SK-N-SH (cell line): Measurements from ENCODE around the gene GALNTL6.

Experiments
- CTCF ChIP-seq: fragments of 200-600 bp; sonication (generic); IDR thresholded peaks from 2 replicates; pipeline ENCODE4 v1.6.1; 2017; ENCODE audit warnings: antibody characterized with exemption, mild to moderate bottlenecking, moderate library complexity
- ELF1 ChIP-seq: IDR thresholded peaks from 2 replicates; pipeline ENCODE4 v1.4.0; 2012
- FOXM1 ChIP-seq: IDR thresholded peaks from 2 replicates; pipeline ENCODE4 v1.4.0; 2012; ENCODE audit warnings: low read depth, mild to moderate bottlenecking
- POLR2AphosphoS5 ChIP-seq: IDR thresholded peaks from 2 replicates; pipeline ENCODE4 v1.6.1; 2012; ENCODE audit warnings: low read depth, low read length
- RCOR1 ChIP-seq: fragments of 150-350 bp; IDR thresholded peaks from 2 replicates; pipeline ENCODE4 v1.6.1; 2017; ENCODE audit warnings: antibody characterized with exemption, low read length
- RXRA ChIP-seq: IDR thresholded peaks from 2 replicates; pipeline ENCODE4 v1.4.0; 2012; ENCODE audit warnings: low read depth, mild to moderate bottlenecking, borderline replicate concordance
- SMC3 ChIP-seq: IDR thresholded peaks from 2 replicates; pipeline ENCODE4 v1.6.1; 2012; ENCODE audit warnings: low read depth, low read length, improper control_type of control experiment
- TAF1 ChIP-seq: IDR thresholded peaks from 2 replicates; pipeline ENCODE4 v1.6.1; 2012; ENCODE audit warnings: low read depth, mild to moderate bottlenecking, low read length, moderate library complexity, borderline replicate concordance
- YY1 ChIP-seq: IDR thresholded peaks from 2 replicates; pipeline ENCODE4 v1.4.0; 2012; ENCODE audit warnings: low read depth, mild to moderate bottlenecking

- no peak for TF ChIP-seq CTCF
- TF ChIP-seq TAF1 = no peak
- no peak for TF ChIP-seq FOXM1
- TF ChIP-seq POLR2AphosphoS5 = no peak
- no peak for TF ChIP-seq YY1
- no peak for TF ChIP-seq RXRA
- TF ChIP-seq SMC3 = no peak
- no peak for TF ChIP-seq RCOR1
- TF ChIP-seq ELF1 = no peak
These were observed 355.7 kb downstream of the GALNTL6 start for GRCh38 chr4:172168888-172169287.
